Left kidney (tissue), 2 donors: ENCODE measurements around the gene ADK. TPM values are rescaled to one million over a fixed set of nuclear protein-coding genes. Genes with fewer than 3 reads are reported as not detected.
"Not testable (repeated sequence)": the region's sequence is repeated elsewhere in the genome, so short reads cannot be mapped to it uniquely, and the experiment has no call there.

Source experiments
- DNase-seq: peaks from one replicate; pipeline ENCODE4 v3.0.0-alpha.2; 2013
- polyA plus RNA-seq: library from polyadenylated mRNA; unstranded; fragments of 120-200 nt; gene quantifications from one replicate; pipeline ENCODE4 v1.2.1, GENCODE V29; 2013; ENCODE audit not compliant: insufficient read length

ADK gene
- polyA plus RNA-seq, 1 donor: 32.8 TPM

DNA sequence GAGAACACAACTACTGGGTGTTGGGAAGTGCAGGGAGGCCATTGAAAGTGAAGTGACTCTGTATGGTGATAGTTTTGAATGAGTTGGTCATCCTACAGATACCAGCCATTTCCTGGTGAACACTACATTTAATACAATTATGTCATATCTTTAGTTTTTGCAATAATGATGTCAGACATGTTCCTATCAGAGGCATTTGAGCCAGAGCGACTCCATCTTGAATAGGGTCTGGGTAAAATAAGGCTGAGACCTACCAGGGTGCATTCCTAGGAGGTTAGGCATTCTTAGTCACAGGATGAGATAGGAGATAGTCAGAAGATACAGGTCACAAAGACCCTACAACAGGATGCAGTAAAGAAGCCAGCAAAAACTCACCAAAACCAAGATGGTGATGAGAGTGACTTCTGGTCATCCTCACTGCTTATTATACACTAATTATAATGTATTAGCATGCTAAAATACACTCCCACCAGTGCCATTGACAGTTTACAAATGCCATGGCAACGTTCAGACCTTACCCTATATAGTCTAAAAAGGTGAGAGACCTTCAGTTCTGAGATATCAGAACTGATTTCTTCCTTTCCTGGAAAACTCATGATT, 28.2 kb downstream of the ADK start:
- DNase-seq: no peak

GRCh38 chr10:74186678-74187077, 35.7 kb downstream of the ADK start:
- DNase-seq: no peak

DNA sequence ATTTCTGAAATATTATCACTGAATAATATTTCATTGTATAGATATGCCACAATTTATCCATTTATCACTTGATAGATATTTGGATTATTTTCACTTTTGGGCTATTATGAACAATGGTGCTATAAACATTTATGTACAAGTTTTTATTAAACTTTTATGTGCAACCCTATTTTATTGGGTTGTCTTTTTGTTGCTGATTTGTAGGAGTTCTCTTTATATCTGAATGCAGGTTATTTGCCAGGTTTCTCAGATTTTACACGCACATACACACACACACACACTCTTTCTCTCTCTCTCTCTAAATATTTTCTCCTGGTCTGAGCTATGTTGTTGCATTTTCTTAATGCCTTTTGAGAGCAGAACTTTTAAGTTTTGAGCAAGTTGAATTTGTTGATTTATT, 36.2 kb downstream of the ADK start:
- DNase-seq: no peak

DNA sequence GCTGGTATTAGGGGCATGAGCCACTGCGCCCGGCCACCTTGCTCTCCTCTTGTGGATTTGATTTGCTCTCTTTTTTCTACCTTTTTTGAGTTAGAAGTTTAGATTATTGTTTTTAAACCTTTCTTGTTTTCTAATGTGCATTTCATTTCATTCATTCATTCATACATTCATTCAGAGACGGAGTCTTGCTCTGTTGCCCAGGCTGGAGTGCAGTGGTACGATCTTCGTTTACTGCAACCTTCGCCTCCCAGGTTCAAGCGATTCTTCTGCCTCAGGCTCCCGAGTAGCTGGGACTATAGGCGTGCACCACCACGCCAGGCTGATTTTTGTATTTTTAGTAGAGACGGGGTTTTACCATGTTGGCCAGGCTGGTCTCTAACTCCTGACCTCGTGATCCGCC, 37.6 kb downstream of the ADK start:
- not testable (repeated sequence) for DNase-seq

GRCh38 chr10:74189999-74190421, 39.0 kb downstream of the ADK start:
- peak; percentile 21 for DNase-seq

- DNase-seq: no peak
Observed at GRCh38 chr10:74190494-74190893, 39.5 kb downstream of the ADK start.

DNA sequence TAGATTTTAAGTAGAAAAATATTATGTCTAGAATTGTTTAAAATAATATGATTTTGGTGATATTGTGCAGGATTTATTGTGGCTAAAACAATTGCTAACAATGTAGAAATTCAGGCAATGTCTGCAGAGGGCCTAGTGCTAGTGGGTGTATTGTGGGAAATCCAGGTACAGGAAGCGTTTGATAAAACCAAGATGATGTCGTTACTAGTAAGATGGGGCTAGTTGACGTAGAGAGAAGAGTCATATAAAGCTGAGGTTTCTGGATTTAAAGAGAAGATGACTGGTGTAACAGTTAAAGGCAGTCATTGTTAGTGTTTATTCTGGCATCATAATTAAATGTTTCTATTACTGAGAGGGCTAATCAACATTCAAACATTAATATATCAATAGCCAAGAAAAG, 43.5 kb downstream of the ADK start:
- DNase-seq: no peak

DNA sequence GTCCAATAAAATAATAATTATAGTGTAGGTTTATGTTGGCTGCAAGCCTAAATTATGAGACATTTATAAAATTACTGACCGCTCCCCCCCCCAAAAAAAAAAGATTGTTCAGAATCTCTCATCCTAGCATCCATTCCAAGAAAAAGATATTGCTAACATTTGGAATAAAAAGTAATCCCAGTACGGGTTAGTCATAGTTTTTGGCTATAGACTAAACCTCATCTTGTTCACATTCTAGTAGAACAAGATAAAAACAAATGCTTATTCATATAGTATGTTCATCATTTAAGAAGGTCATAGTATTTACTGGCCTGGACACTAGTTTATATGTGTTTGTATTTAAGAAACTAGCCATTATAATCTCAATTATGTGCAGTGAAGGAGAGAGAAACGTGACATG, 44.0 kb downstream of the ADK start:
- DNase-seq: no peak

DNA sequence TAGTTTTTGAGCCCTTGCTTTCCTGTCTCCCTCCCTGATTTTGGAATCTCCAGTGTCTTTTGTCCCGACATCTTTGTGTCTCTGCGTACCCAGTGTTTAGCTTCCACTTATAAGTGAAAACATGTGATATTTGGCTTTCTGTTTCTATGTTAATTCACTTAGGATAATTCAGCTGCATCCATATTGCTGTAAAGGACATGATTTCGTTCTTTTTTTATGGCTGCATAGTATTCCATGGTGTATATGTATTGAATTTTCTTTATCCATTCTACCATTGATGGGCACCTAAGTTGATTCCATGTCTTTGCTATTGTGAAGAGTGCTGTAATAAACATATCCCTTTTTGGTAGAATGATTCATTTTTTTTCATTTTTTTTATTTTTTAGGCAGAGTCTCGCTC, 48.3 kb downstream of the ADK start:
- no peak for DNase-seq

GRCh38 chr10:74202356-74202755, 51.3 kb downstream of the ADK start:
- DNase-seq: no peak

- no peak for DNase-seq
Observed at GRCh38 chr10:74206746-74207145, 55.7 kb downstream of the ADK start.

GRCh38 chr10:74207691-74208480, 56.9 kb downstream of the ADK start:
- no peak for DNase-seq

GRCh38 chr10:74208997-74209396, 58.0 kb downstream of the ADK start:
- no peak for DNase-seq

DNA sequence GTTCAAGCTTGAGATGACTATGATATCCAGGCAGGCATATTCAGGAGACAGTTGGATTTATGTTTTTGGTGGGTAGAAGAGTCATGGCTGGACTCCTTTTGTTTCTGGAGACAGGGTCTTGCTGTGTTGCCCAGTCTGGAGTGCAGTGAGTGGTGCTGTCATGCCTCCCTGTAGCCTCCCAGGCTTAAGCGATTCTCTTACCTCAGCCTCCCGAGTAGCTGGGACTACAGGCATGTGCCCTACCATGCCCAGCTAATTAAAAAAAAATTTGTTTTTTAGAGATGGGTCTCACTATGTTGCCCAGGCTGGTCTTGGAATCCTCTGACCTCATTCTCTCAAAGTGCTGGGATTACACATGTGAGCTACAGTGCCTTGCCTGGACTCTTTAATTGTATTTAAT, 62.0 kb downstream of the ADK start:
- DNase-seq: no peak

- no peak for DNase-seq
Observed at GRCh38 chr10:74213571-74214162, 62.6 kb downstream of the ADK start.

GRCh38 chr10:74217110-74217509, 66.1 kb downstream of the ADK start:
- DNase-seq: not testable (repeated sequence)

- DNase-seq: not testable (repeated sequence)
Observed at GRCh38 chr10:74222467-74222866, 71.4 kb downstream of the ADK start.

DNA sequence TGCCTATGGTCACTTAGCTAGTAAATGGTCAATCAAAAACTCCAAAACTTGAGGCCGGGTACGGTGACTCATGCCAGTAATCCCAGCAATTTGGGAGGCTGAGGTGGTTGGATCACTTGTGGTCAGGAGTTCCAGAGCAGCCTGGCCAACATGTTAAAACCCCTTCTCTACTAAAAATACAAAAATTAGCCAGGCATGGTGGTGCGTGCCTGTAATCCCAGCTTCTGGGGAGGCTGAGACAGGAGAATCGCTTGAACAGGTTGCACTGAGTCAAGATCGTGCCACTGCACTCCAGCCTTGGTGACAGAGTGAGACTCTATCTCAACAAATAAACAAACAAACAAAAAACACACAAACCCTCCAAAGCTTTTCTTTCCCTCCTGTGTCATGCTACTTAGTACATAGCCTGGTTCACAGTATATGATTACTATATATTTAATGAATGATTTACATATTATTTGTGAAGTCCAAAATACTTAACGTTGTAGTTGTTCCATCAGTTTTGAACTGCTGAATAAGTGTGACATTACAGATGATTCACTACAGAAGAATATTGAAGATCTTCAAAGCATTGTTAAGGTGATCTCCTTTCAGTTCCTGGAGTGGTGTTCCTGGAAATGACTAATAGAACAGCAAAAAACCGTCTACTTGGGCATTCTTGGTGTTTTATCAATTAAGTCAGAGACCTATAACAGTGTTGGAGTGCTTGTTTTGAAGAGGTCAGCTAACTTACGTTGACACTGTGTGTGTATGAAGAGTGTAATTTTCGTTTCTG, 72.9 kb downstream of the ADK start:
- DNase-seq: no peak

DNA sequence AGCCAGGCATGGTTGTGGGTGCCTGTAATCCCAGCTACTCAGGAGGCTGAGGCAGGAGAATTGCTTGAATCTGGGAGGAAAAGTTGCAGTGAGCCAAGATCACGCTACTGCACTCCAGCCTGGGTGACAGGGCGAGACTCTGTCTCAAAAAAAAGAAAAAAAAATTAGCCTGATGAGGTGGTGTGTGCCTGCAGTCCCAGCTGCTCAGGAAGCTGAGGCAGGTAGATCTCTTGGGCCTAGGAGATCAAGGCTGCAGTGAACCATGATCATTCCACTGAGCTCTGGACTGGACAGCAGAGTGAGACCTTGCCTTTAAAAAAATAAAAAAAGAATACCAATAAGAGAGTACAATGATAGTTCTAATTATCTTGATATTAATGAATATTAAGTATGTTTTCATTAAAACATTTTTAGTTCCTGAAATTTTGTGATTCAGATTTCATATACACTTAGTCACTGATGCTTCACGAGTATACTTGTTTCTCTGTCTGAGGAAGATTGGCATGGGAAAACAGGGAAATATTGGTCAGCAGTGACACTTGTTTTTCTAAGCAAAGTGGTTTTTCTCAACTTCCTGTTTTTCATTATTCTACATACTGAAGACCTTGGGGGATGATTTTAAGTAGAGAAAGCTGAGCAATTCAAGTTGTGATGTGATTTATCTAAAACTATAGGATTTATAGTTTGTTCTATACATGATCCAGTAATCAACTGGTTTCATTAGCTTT, 76.8 kb downstream of the ADK start:
- no peak for DNase-seq

- DNase-seq: no peak
Observed at GRCh38 chr10:74231375-74231774, 80.4 kb downstream of the ADK start.

DNA sequence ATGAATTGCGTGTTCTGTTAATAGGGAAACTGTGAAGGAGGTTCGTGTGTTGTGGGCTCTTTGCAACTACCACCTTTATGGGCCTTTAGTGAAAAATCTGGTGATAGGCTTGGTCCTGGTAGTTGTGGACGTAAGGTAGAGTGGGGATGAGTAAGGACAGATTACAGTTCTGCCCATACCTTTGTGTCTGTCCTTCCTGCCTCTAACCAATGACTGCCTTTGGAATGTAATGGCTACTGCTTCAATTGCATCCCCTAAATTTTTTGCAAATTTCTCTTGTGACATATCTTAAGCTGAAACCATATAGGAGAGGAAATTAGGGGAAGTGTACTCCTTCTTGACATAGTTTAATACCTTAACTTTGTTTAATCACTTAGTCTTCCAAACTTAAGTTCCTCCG, 82.3 kb downstream of the ADK start:
- no peak for DNase-seq

DNA sequence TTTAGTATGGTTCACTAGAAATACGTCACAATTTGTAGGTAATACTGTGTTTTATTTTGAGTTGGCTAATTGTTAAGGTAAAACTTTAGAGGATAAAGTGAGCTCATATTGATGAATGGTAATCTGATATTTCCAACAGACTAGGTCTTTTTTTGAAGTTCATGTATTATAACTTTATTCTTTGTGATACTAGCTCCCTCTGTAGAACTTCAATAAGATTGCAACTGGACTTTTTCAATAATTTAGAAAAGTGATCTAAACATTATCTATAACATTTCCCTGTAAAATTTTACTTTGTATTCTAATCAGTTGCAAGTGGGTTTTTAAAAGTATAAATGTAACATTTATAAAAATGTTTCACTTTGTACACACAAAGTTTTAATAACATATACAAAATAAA, 83.5 kb downstream of the ADK start:
- no peak for DNase-seq
